ENCODE data around the gene SZRD1. TPM values are rescaled to one million over a fixed set of nuclear protein-coding genes. Genes with fewer than 3 reads are reported as not detected.

SZRD1 gene
- total RNA-seq, 1 experiment from 2014 or later: 136 TPM

- H3K27ac ChIP-seq (ENCODE audit: low read length): no peak overlapping the region
- H4K20me1 ChIP-seq (ENCODE audit: low read length): no peaks in the 10 kb centered on the region
- DNase-seq (no peak), ATAC-seq (no peak)
- H3K9ac ChIP-seq (ENCODE audit: low read length): no peak overlapping the region
- BruUV-seq (replicated peaks): no TSS peak
- no peaks in the 10 kb centered on the region for H3K9me2 ChIP-seq (replicated peaks; ENCODE audit: low read length)
- H3F3A ChIP-seq (ENCODE audit: low read length, unreplicated experiment): no peaks in the 10 kb centered on the region
- TF ChIP-seq CTCF (conservative IDR thresholded peaks at IDR 0.05; ENCODE audit: low read depth, low read length): no peak
- TF ChIP-seq EZH2phosphoT487 (IDR thresholded peaks at IDR 0.05; ENCODE audit: borderline replicate concordance, low read length): no peak
- TF ChIP-seq EZH2 (IDR thresholded peaks at IDR 0.05; ENCODE audit: low read length, unreplicated experiment): no peak
- peaks cover 3% of the 10 kb centered on the region for H3K4me1 ChIP-seq (ENCODE audit: insufficient read depth, low read length)
- H3K27me3 ChIP-seq (ENCODE audit: low read length): no peaks in the 10 kb centered on the region
- H2AFZ ChIP-seq (ENCODE audit: low read length): no peak overlapping the region
- no peak overlapping the region for H3K4me3 ChIP-seq (ENCODE audit: low read length)
- intact Hi-C loops (cut with micrococcal nuclease): loop anchor here (2.0 kb wide), 1 partner anchor 46 kb away; no protein-coding TSS in a partner anchor
- CTCF ChIA-PET: no interaction called here
- H3K4me2 ChIP-seq (ENCODE audit: low read length): no peak overlapping the region
- POLR2A ChIA-PET (ENCODE audit: unreplicated experiment): no interaction called here
- peaks cover 29% of the 10 kb centered on the region for H3K79me2 ChIP-seq (ENCODE audit: low read length)
- no peaks in the 10 kb centered on the region for H3K36me3 ChIP-seq (ENCODE audit: low read depth, low read length)
- H3K9me3 ChIP-seq (ENCODE audit: low read length): no peaks in the 10 kb centered on the region
Measured at GRCh38 chr1:16438516-16438915, 71.5 kb downstream of the SZRD1 start.

GRCh38 chr1:16438924-16439323 is 71.9 kb downstream of the SZRD1 start:
- BruUV-seq (replicated peaks): no TSS peak
- POLR2A ChIA-PET (ENCODE audit: unreplicated experiment): no interaction called here

More at GRCh38 chr1:16438924-16439323, 71.9 kb downstream of the SZRD1 start:
- H3K36me3 ChIP-seq (ENCODE audit: low read depth, low read length): no peaks in the 10 kb centered on the region
- CTCF ChIA-PET: no interaction called here
- intact Hi-C loops (cut with micrococcal nuclease): loop anchor here (2.0 kb wide), 1 partner anchor 46 kb away; no protein-coding TSS in a partner anchor
- no peaks in the 10 kb centered on the region for H3K27me3 ChIP-seq (ENCODE audit: low read length)
- H3K9me2 ChIP-seq (replicated peaks; ENCODE audit: low read length): no peaks in the 10 kb centered on the region
- ATAC-seq (no peak), DNase-seq (no peak)
- no peak overlapping the region for H3K4me3 ChIP-seq (ENCODE audit: low read length)
- no peak overlapping the region for H3K4me2 ChIP-seq (ENCODE audit: low read length)
- no peaks in the 10 kb centered on the region for H4K20me1 ChIP-seq (ENCODE audit: low read length)
- H3K9me3 ChIP-seq (ENCODE audit: low read length): no peaks in the 10 kb centered on the region
- no peak overlapping the region for H3K9ac ChIP-seq (ENCODE audit: low read length)
- no peaks in the 10 kb centered on the region for H3F3A ChIP-seq (ENCODE audit: low read length, unreplicated experiment)
- peaks cover 32% of the 10 kb centered on the region for H3K79me2 ChIP-seq (ENCODE audit: low read length)
- no peak overlapping the region for H2AFZ ChIP-seq (ENCODE audit: low read length)
- TF ChIP-seq EZH2phosphoT487 (IDR thresholded peaks at IDR 0.05; ENCODE audit: borderline replicate concordance, low read length) (no peak), CTCF (conservative IDR thresholded peaks at IDR 0.05; ENCODE audit: low read depth, low read length) (no peak), EZH2 (IDR thresholded peaks at IDR 0.05; ENCODE audit: low read length, unreplicated experiment) (no peak)
- H3K27ac ChIP-seq (ENCODE audit: low read length): no peak overlapping the region
- H3K4me1 ChIP-seq (ENCODE audit: insufficient read depth, low read length): peaks cover 3% of the 10 kb centered on the region
